ENCODE results near the gene RTN1.

Gene RTN1

GRCh38 chr14:59811815-59812214 is 58.8 kb downstream of the RTN1 start:
- H3K79me1 ChIP-seq (ENCODE audit: low read length), result no peaks in the 10 kb centered on the region
- no peaks in the 10 kb centered on the region for H3K27me3 ChIP-seq (ENCODE audit: insufficient read depth, low read length, poor library complexity)
- H3K27ac ChIP-seq (ENCODE audit: low read depth, low read length), result no peak overlapping the region
- DNase-seq, result peak; percentile 76
- no peak overlapping the region for H2AK5ac ChIP-seq (ENCODE audit: low read length)
- no peaks in the 10 kb centered on the region for H3K79me2 ChIP-seq (ENCODE audit: control insufficient read depth, insufficient read depth, low read length)
- no peak overlapping the region for H4K8ac ChIP-seq (ENCODE audit: low read depth, low read length)
- H3K36me3 ChIP-seq (ENCODE audit: control insufficient read depth, insufficient read depth, low read length), result no peaks in the 10 kb centered on the region
- H3K23ac ChIP-seq (ENCODE audit: low read length), result no peak overlapping the region
- no peak overlapping the region for H3K4me3 ChIP-seq (ENCODE audit: low read length)
- H2BK5ac ChIP-seq (ENCODE audit: low read length), result no peak overlapping the region
- H3K18ac ChIP-seq (ENCODE audit: low read length), result no peak overlapping the region
- no peak overlapping the region for H3K9ac ChIP-seq (ENCODE audit: low read length)
- H3K4ac ChIP-seq (ENCODE audit: low read depth, low read length), result no peak overlapping the region
- H3K4me2 ChIP-seq (ENCODE audit: low read length), result no peak overlapping the region
- no peak overlapping the region for H2BK120ac ChIP-seq (ENCODE audit: low read depth, low read length)
- H4K5ac ChIP-seq (ENCODE audit: low read length), result no peak overlapping the region
- no CpG with 5 or more reads among the region's 3 CpGs for WGBS (ENCODE audit: extremely low coverage, insufficient coverage, low lambda C conversion rate)
- no peak overlapping the region for H3K56ac ChIP-seq (ENCODE audit: low read length)
- peaks cover 5% of the 10 kb centered on the region for H3K4me1 ChIP-seq (ENCODE audit: control insufficient read depth, low read depth, low read length)
- no peak overlapping the region for H2BK15ac ChIP-seq (replicated peaks; ENCODE audit: low read depth)

- no peak overlapping the region for H3K4ac ChIP-seq (ENCODE audit: low read depth, low read length)
- no peak overlapping the region for H3K23ac ChIP-seq (ENCODE audit: low read length)
- H2BK5ac ChIP-seq (ENCODE audit: low read length), result no peak overlapping the region
- H3K27ac ChIP-seq (ENCODE audit: low read depth, low read length), result no peak overlapping the region
- no peak overlapping the region for H3K9ac ChIP-seq (ENCODE audit: low read length)
- no peak overlapping the region for H2AK5ac ChIP-seq (ENCODE audit: low read length)
- DNase-seq, result no peak
- H4K5ac ChIP-seq (ENCODE audit: low read length), result no peak overlapping the region
- no peak overlapping the region for H4K8ac ChIP-seq (ENCODE audit: low read depth, low read length)
- no peak overlapping the region for H3K18ac ChIP-seq (ENCODE audit: low read length)
- H3K27me3 ChIP-seq (ENCODE audit: insufficient read depth, low read length, poor library complexity), result no peaks in the 10 kb centered on the region
- no peak overlapping the region for H3K4me2 ChIP-seq (ENCODE audit: low read length)
- no peak overlapping the region for H3K56ac ChIP-seq (ENCODE audit: low read length)
- H2BK15ac ChIP-seq (replicated peaks; ENCODE audit: low read depth), result no peak overlapping the region
- H2BK120ac ChIP-seq (ENCODE audit: low read depth, low read length), result no peak overlapping the region
- H3K4me1 ChIP-seq (ENCODE audit: control insufficient read depth, low read depth, low read length), result peaks cover 5% of the 10 kb centered on the region
- H3K79me1 ChIP-seq (ENCODE audit: low read length), result no peaks in the 10 kb centered on the region
- no peaks in the 10 kb centered on the region for H3K36me3 ChIP-seq (ENCODE audit: control insufficient read depth, insufficient read depth, low read length)
- H3K79me2 ChIP-seq (ENCODE audit: control insufficient read depth, insufficient read depth, low read length), result no peaks in the 10 kb centered on the region
- no peak overlapping the region for H3K4me3 ChIP-seq (ENCODE audit: low read length)
These were observed 59.5 kb downstream of the RTN1 start for GRCh38 chr14:59811073-59811472.

GRCh38 chr14:59803052-59803540 is 67.5 kb downstream of the RTN1 start:
- H3K79me1 ChIP-seq (ENCODE audit: low read length), result no peaks in the 10 kb centered on the region
- no peak overlapping the region for H3K4ac ChIP-seq (ENCODE audit: low read depth, low read length)
- no CpG with 5 or more reads among the region's 7 CpGs for WGBS (ENCODE audit: extremely low coverage, insufficient coverage, low lambda C conversion rate)
- H3K27ac ChIP-seq (ENCODE audit: low read depth, low read length), result no peak overlapping the region
- no peak overlapping the region for H2AK5ac ChIP-seq (ENCODE audit: low read length)
- H3K9ac ChIP-seq (ENCODE audit: low read length), result no peak overlapping the region
- no peak overlapping the region for H3K4me3 ChIP-seq (ENCODE audit: low read length)
- H3K23ac ChIP-seq (ENCODE audit: low read length), result no peak overlapping the region
- DNase-seq, result no peak
- H3K4me1 ChIP-seq (ENCODE audit: control insufficient read depth, low read depth, low read length), result no peaks in the 10 kb centered on the region
- no peaks in the 10 kb centered on the region for H3K79me2 ChIP-seq (ENCODE audit: control insufficient read depth, insufficient read depth, low read length)
- H4K8ac ChIP-seq (ENCODE audit: low read depth, low read length), result no peak overlapping the region
- H3K27me3 ChIP-seq (ENCODE audit: insufficient read depth, low read length, poor library complexity), result no peaks in the 10 kb centered on the region
- no peaks in the 10 kb centered on the region for H3K36me3 ChIP-seq (ENCODE audit: control insufficient read depth, insufficient read depth, low read length)
- no peak overlapping the region for H2BK5ac ChIP-seq (ENCODE audit: low read length)
- no peak overlapping the region for H4K5ac ChIP-seq (ENCODE audit: low read length)
- no peak overlapping the region for H3K56ac ChIP-seq (ENCODE audit: low read length)
- no peak overlapping the region for H3K4me2 ChIP-seq (ENCODE audit: low read length)
- no peak overlapping the region for H2BK15ac ChIP-seq (replicated peaks; ENCODE audit: low read depth)
- no peak overlapping the region for H3K18ac ChIP-seq (ENCODE audit: low read length)
- H2BK120ac ChIP-seq (ENCODE audit: low read depth, low read length), result no peak overlapping the region

- Histone ChIP-seq H2BK120ac (ENCODE audit: low read depth, low read length) (no peak overlapping the region), H3K18ac (ENCODE audit: low read length) (no peak overlapping the region), H3K27ac (ENCODE audit: low read depth, low read length) (no peak overlapping the region), H3K4me3 (ENCODE audit: low read length) (no peak overlapping the region), H3K79me2 (ENCODE audit: control insufficient read depth, insufficient read depth, low read length) (no peaks in the 10 kb centered on the region), H4K8ac (ENCODE audit: low read depth, low read length) (no peak overlapping the region), H2BK5ac (ENCODE audit: low read length) (no peak overlapping the region), H3K27me3 (ENCODE audit: insufficient read depth, low read length, poor library complexity) (no peaks in the 10 kb centered on the region), H3K4ac (ENCODE audit: low read depth, low read length) (no peak overlapping the region), H2AK5ac (ENCODE audit: low read length) (no peak overlapping the region), H2BK15ac (replicated peaks; ENCODE audit: low read depth) (no peak overlapping the region), H3K56ac (ENCODE audit: low read length) (no peak overlapping the region), H3K4me2 (ENCODE audit: low read length) (no peak overlapping the region), H3K36me3 (ENCODE audit: control insufficient read depth, insufficient read depth, low read length) (no peaks in the 10 kb centered on the region), H3K9ac (ENCODE audit: low read length) (no peak overlapping the region), H3K4me1 (ENCODE audit: control insufficient read depth, low read depth, low read length) (peaks cover 2% of the 10 kb centered on the region), H4K5ac (ENCODE audit: low read length) (no peak overlapping the region), H3K23ac (ENCODE audit: low read length) (no peak overlapping the region), H3K79me1 (ENCODE audit: low read length) (no peaks in the 10 kb centered on the region)
- WGBS (ENCODE audit: extremely low coverage, insufficient coverage, low lambda C conversion rate), result no CpG with 5 or more reads among the region's 2 CpGs
- DNase-seq, result peak; percentile 53
These were observed 82.4 kb downstream of the RTN1 start for GRCh38 chr14:59788176-59788575.

- WGBS (ENCODE audit: extremely low coverage, insufficient coverage, low lambda C conversion rate), result no CpG with 5 or more reads among the region's 2 CpGs
- no peak overlapping the region for H3K4ac ChIP-seq (ENCODE audit: low read depth, low read length)
- peaks cover 2% of the 10 kb centered on the region for H3K4me1 ChIP-seq (ENCODE audit: control insufficient read depth, low read depth, low read length)
- no peak overlapping the region for H3K23ac ChIP-seq (ENCODE audit: low read length)
- H2AK5ac ChIP-seq (ENCODE audit: low read length), result no peak overlapping the region
- H3K4me2 ChIP-seq (ENCODE audit: low read length), result no peak overlapping the region
- no peak overlapping the region for H3K27ac ChIP-seq (ENCODE audit: low read depth, low read length)
- no peaks in the 10 kb centered on the region for H3K27me3 ChIP-seq (ENCODE audit: insufficient read depth, low read length, poor library complexity)
- H3K79me1 ChIP-seq (ENCODE audit: low read length), result no peaks in the 10 kb centered on the region
- no peak overlapping the region for H3K9ac ChIP-seq (ENCODE audit: low read length)
- peak overlapping the region; percentile 35 for H3K56ac ChIP-seq (ENCODE audit: low read length)
- no peak overlapping the region for H2BK120ac ChIP-seq (ENCODE audit: low read depth, low read length)
- H3K79me2 ChIP-seq (ENCODE audit: control insufficient read depth, insufficient read depth, low read length), result no peaks in the 10 kb centered on the region
- no peak overlapping the region for H4K8ac ChIP-seq (ENCODE audit: low read depth, low read length)
- no peak overlapping the region for H2BK5ac ChIP-seq (ENCODE audit: low read length)
- no peak overlapping the region for H4K5ac ChIP-seq (ENCODE audit: low read length)
- no peak overlapping the region for H2BK15ac ChIP-seq (replicated peaks; ENCODE audit: low read depth)
- H3K36me3 ChIP-seq (ENCODE audit: control insufficient read depth, insufficient read depth, low read length), result no peaks in the 10 kb centered on the region
- peak; percentile 51 for DNase-seq
- no peak overlapping the region for H3K18ac ChIP-seq (ENCODE audit: low read length)
- no peak overlapping the region for H3K4me3 ChIP-seq (ENCODE audit: low read length)
These were observed 83.4 kb downstream of the RTN1 start for GRCh38 chr14:59787045-59787674.

GRCh38 chr14:59785629-59786028 is 84.9 kb downstream of the RTN1 start:
- Histone ChIP-seq H3K56ac (ENCODE audit: low read length) (no peak overlapping the region), H3K36me3 (ENCODE audit: control insufficient read depth, insufficient read depth, low read length) (no peaks in the 10 kb centered on the region), H2BK120ac (ENCODE audit: low read depth, low read length) (no peak overlapping the region), H4K5ac (ENCODE audit: low read length) (no peak overlapping the region), H3K27ac (ENCODE audit: low read depth, low read length) (no peak overlapping the region), H4K8ac (ENCODE audit: low read depth, low read length) (no peak overlapping the region), H2BK15ac (replicated peaks; ENCODE audit: low read depth) (no peak overlapping the region), H3K79me1 (ENCODE audit: low read length) (no peaks in the 10 kb centered on the region), H3K79me2 (ENCODE audit: control insufficient read depth, insufficient read depth, low read length) (no peaks in the 10 kb centered on the region), H3K27me3 (ENCODE audit: insufficient read depth, low read length, poor library complexity) (no peaks in the 10 kb centered on the region), H3K4ac (ENCODE audit: low read depth, low read length) (no peak overlapping the region), H3K18ac (ENCODE audit: low read length) (no peak overlapping the region), H3K4me3 (ENCODE audit: low read length) (no peak overlapping the region), H3K4me1 (ENCODE audit: control insufficient read depth, low read depth, low read length) (peaks cover 2% of the 10 kb centered on the region), H2BK5ac (ENCODE audit: low read length) (no peak overlapping the region), H3K23ac (ENCODE audit: low read length) (no peak overlapping the region), H2AK5ac (ENCODE audit: low read length) (no peak overlapping the region), H3K9ac (ENCODE audit: low read length) (no peak overlapping the region), H3K4me2 (ENCODE audit: low read length) (no peak overlapping the region)
- DNase-seq, result no peak
